Superior temporal gyrus (tissue), 1 donor: Measurements from ENCODE around the gene IMMP2L.

Experiments
- DNase-seq: peaks from one replicate; pipeline ENCODE4 v3.0.0-alpha.2; 2016; ENCODE audit errors: extremely low spot score

The IMMP2L gene

GRCh38 chr7:110809832-110810231, 752.5 kb downstream of the IMMP2L start:
- DNase-seq = no peak

GRCh38 chr7:110808361-110808760, 753.9 kb downstream of the IMMP2L start:
- no peak for DNase-seq

- DNase-seq = no peak
These were observed 757.8 kb downstream of the IMMP2L start for GRCh38 chr7:110804501-110804900.

GRCh38 chr7:110803602-110804143, 758.6 kb downstream of the IMMP2L start:
- DNase-seq = no peak

- DNase-seq = no peak
These were observed 760.8 kb downstream of the IMMP2L start for GRCh38 chr7:110801502-110801901.

GRCh38 chr7:110800984-110801383, 761.3 kb downstream of the IMMP2L start:
- DNase-seq = no peak

GRCh38 chr7:110797656-110798055, 764.6 kb downstream of the IMMP2L start:
- DNase-seq = no peak

GRCh38 chr7:110790992-110791391, 771.3 kb downstream of the IMMP2L start:
- DNase-seq = no peak

GRCh38 chr7:110786328-110786965, 775.8 kb downstream of the IMMP2L start:
- DNase-seq = no peak

GRCh38 chr7:110784749-110785148, 777.5 kb downstream of the IMMP2L start:
- DNase-seq = no peak

- DNase-seq = no peak
These were observed 781.6 kb downstream of the IMMP2L start for GRCh38 chr7:110780712-110781111.

- no peak for DNase-seq
These were observed 783.0 kb downstream of the IMMP2L start for GRCh38 chr7:110779339-110779738.

GRCh38 chr7:110775046-110775445, 787.2 kb downstream of the IMMP2L start:
- DNase-seq = no peak

- no peak for DNase-seq
These were observed 788.2 kb downstream of the IMMP2L start for GRCh38 chr7:110774071-110774470.

GRCh38 chr7:110772615-110773014, 789.7 kb downstream of the IMMP2L start:
- no peak for DNase-seq

GRCh38 chr7:110771717-110772116, 790.6 kb downstream of the IMMP2L start:
- DNase-seq = no peak

- no peak for DNase-seq
These were observed 794.7 kb downstream of the IMMP2L start for GRCh38 chr7:110767550-110768110.

GRCh38 chr7:110766864-110767263, 795.4 kb downstream of the IMMP2L start:
- DNase-seq = no peak

GRCh38 chr7:110764852-110765251, 797.4 kb downstream of the IMMP2L start:
- DNase-seq = no peak

- no peak for DNase-seq
These were observed 799.6 kb downstream of the IMMP2L start for GRCh38 chr7:110762546-110763225.

GRCh38 chr7:110760341-110760740, 802.0 kb downstream of the IMMP2L start:
- no peak for DNase-seq

- no peak for DNase-seq
These were observed 803.2 kb downstream of the IMMP2L start for GRCh38 chr7:110759069-110759468.

GRCh38 chr7:110754649-110755048, 807.6 kb downstream of the IMMP2L start:
- no peak for DNase-seq
